ENCODE results near the gene BLOC1S5. TPM values are rescaled to one million over a fixed set of nuclear protein-coding genes. Genes with fewer than 3 reads are reported as not detected.
A peak's percentile ranks its signal among the peaks of the same experiment; 100 is the strongest.

BLOC1S5 gene
- total RNA-seq, 4 donors from 2014 or later = 10.7 to 15.3 (median 11.6) TPM

- no peak for TF ChIP-seq CTCF (IDR thresholded peaks at IDR 0.05)
- no peak for TF ChIP-seq EP300 (IDR thresholded peaks at IDR 0.05)
- no peak for TF ChIP-seq POLR2A (IDR thresholded peaks at IDR 0.05)
- Histone ChIP-seq H3K4me1 (no peaks in the 10 kb centered on the region), H3K27me3 (no peaks in the 10 kb centered on the region), H3K4me3 (no peak overlapping the region), H3K36me3 (no peaks in the 10 kb centered on the region), H3K27ac (no peak overlapping the region), H3K9me3 (peaks cover 0 to 3% (median 0%) of the 10 kb centered on the region in 4 donors)
- WGBS, 2 donors = 78 to 82% methylated on average over 3 of the region's 3 CpGs
- no peak for DNase-seq (ENCODE audit: low spot score in 2 of 2)
Measured at GRCh38 chr6:7997286-7997685, 66.9 kb downstream of the BLOC1S5 start.

- no peak overlapping the region for H3K4me3 ChIP-seq
- H3K4me1 ChIP-seq = no peaks in the 10 kb centered on the region
- H3K27me3 ChIP-seq = no peaks in the 10 kb centered on the region
- H3K36me3 ChIP-seq = no peaks in the 10 kb centered on the region
- WGBS, 2 donors = 31 to 36% methylated on average over 10 of the region's 10 CpGs
- no peak for TF ChIP-seq POLR2A (IDR thresholded peaks at IDR 0.05)
- no peak for TF ChIP-seq EP300 (IDR thresholded peaks at IDR 0.05)
- H3K27ac ChIP-seq = no peak overlapping the region
- peaks cover 0 to 3% (median 0%) of the 10 kb centered on the region in 4 donors for H3K9me3 ChIP-seq
- no peak for DNase-seq (ENCODE audit: low spot score in 2 of 2)
Measured at GRCh38 chr6:7996538-7997111, 67.6 kb downstream of the BLOC1S5 start.

GRCh38 chr6:7993952-7994351 is 70.2 kb downstream of the BLOC1S5 start:
- 83 to 93% methylated on average over 8 of the region's 8 CpGs for WGBS, 2 donors
- no peak for DNase-seq (ENCODE audit: low spot score in 2 of 2)
- Histone ChIP-seq H3K27me3 (no peaks in the 10 kb centered on the region), H3K27ac (no peak overlapping the region), H3K9me3 (peaks cover 0 to 3% (median 0%) of the 10 kb centered on the region in 4 donors), H3K36me3 (no peaks in the 10 kb centered on the region), H3K4me1 (no peaks in the 10 kb centered on the region), H3K4me3 (no peak overlapping the region)
- TF ChIP-seq CTCF (IDR thresholded peaks at IDR 0.05) (no peak), POLR2A (IDR thresholded peaks at IDR 0.05) (no peak), EP300 (IDR thresholded peaks at IDR 0.05) (no peak)

- Histone ChIP-seq H3K27me3 (no peaks in the 10 kb centered on the region), H3K36me3 (no peaks in the 10 kb centered on the region), H3K4me1 (no peaks in the 10 kb centered on the region), H3K27ac (no peak overlapping the region), H3K4me3 (no peak overlapping the region), H3K9me3 (peaks cover 0 to 3% (median 0%) of the 10 kb centered on the region in 4 donors)
- no peak for DNase-seq (ENCODE audit: low spot score in 2 of 2)
- no peak for TF ChIP-seq EP300 (IDR thresholded peaks at IDR 0.05)
- TF ChIP-seq POLR2A (IDR thresholded peaks at IDR 0.05) = no peak
- no peak for TF ChIP-seq CTCF (IDR thresholded peaks at IDR 0.05)
Measured at GRCh38 chr6:7993399-7993798, 70.8 kb downstream of the BLOC1S5 start.

- H3K27me3 ChIP-seq = no peaks in the 10 kb centered on the region
- no peaks in the 10 kb centered on the region for H3K4me1 ChIP-seq
- WGBS, 2 donors = 38 to 39% methylated on average over 7 of the region's 7 CpGs
- peak in 1 of 2 donors; percentile 7 for DNase-seq (ENCODE audit: low spot score in 2 of 2)
- no peaks in the 10 kb centered on the region for H3K36me3 ChIP-seq
- no peak overlapping the region for H3K4me3 ChIP-seq
- peaks cover 0 to 3% (median 0%) of the 10 kb centered on the region in 4 donors for H3K9me3 ChIP-seq
- H3K27ac ChIP-seq = no peak overlapping the region
- TF ChIP-seq POLR2A (IDR thresholded peaks at IDR 0.05) (no peak), CTCF (IDR thresholded peaks at IDR 0.05) (peak; percentile 18 to 45 (median 27)), EP300 (IDR thresholded peaks at IDR 0.05) (peak in 1 of 2 donors; percentile 20)
Measured at GRCh38 chr6:7992002-7992815, 72.0 kb downstream of the BLOC1S5 start.

All from tibial nerve (tissue), 4 donors.